Measurements from ENCODE around the gene EPB41L4A. TPM values are rescaled to one million over a fixed set of nuclear protein-coding genes. Genes with fewer than 3 reads are reported as not detected.

The EPB41L4A gene
- total and polyA plus RNA-seq, 2 experiments from 2014 or later, result 10.5 to 14.4 TPM

GRCh38 chr5:112263469-112263868, 155.6 kb downstream of the EPB41L4A start:
- no peak for DNase-seq (ENCODE audit: low read depth in 1 of 2, low spot score in 1 of 2)
- no peaks in the 10 kb centered on the region for H3K9me3 ChIP-seq (ENCODE audit: low read depth)
- peaks cover 4% of the 10 kb centered on the region for H3K4me1 ChIP-seq (ENCODE audit: low read depth)
- no peak overlapping the region for H3K27ac ChIP-seq
- no peak overlapping the region for H3K4me3 ChIP-seq
- H3K36me3 ChIP-seq, result no peaks in the 10 kb centered on the region
- no peaks in the 10 kb centered on the region for H3K27me3 ChIP-seq
- no peak for TF ChIP-seq CTCF (IDR thresholded peaks at IDR 0.05; ENCODE audit: low read depth, low read length)

GRCh38 chr5:112258571-112258970, 160.5 kb downstream of the EPB41L4A start:
- H3K4me1 ChIP-seq (ENCODE audit: low read depth), result peaks cover 6% of the 10 kb centered on the region
- H3K9me3 ChIP-seq (ENCODE audit: low read depth), result no peaks in the 10 kb centered on the region
- H3K4me3 ChIP-seq, result no peak overlapping the region
- no peaks in the 10 kb centered on the region for H3K36me3 ChIP-seq
- no peak for TF ChIP-seq CTCF (IDR thresholded peaks at IDR 0.05; ENCODE audit: low read depth, low read length)
- no peak for DNase-seq (ENCODE audit: low read depth in 1 of 2, low spot score in 1 of 2)
- no peaks in the 10 kb centered on the region for H3K27me3 ChIP-seq
- H3K27ac ChIP-seq, result no peak overlapping the region

- Histone ChIP-seq H3K4me1 (ENCODE audit: low read depth) (peaks cover 6% of the 10 kb centered on the region), H3K27me3 (no peaks in the 10 kb centered on the region)
- TF ChIP-seq CTCF (IDR thresholded peaks at IDR 0.05; ENCODE audit: low read depth, low read length), result no peak
Measured at GRCh38 chr5:112257976-112258375, 161.1 kb downstream of the EPB41L4A start.

GRCh38 chr5:112257005-112257404, 162.1 kb downstream of the EPB41L4A start:
- H3K27me3 ChIP-seq, result no peaks in the 10 kb centered on the region
- no peaks in the 10 kb centered on the region for H3K9me3 ChIP-seq (ENCODE audit: low read depth)
- peaks cover 6% of the 10 kb centered on the region for H3K4me1 ChIP-seq (ENCODE audit: low read depth)
- no peaks in the 10 kb centered on the region for H3K36me3 ChIP-seq
- no peak for DNase-seq (ENCODE audit: low read depth in 1 of 2, low spot score in 1 of 2)
- TF ChIP-seq CTCF (IDR thresholded peaks at IDR 0.05; ENCODE audit: low read depth, low read length), result no peak
- no peak overlapping the region for H3K27ac ChIP-seq
- no peak overlapping the region for H3K4me3 ChIP-seq

More at GRCh38 chr5:112257976-112258375, 161.1 kb downstream of the EPB41L4A start:
- no peak overlapping the region for H3K27ac ChIP-seq
- H3K36me3 ChIP-seq, result no peaks in the 10 kb centered on the region
- DNase-seq (ENCODE audit: low read depth in 1 of 2, low spot score in 1 of 2), result no peak
- H3K4me3 ChIP-seq, result no peak overlapping the region
- H3K9me3 ChIP-seq (ENCODE audit: low read depth), result no peaks in the 10 kb centered on the region

GRCh38 chr5:112254303-112254702, 164.8 kb downstream of the EPB41L4A start:
- Histone ChIP-seq H3K27ac (no peak overlapping the region), H3K4me3 (no peak overlapping the region), H3K9me3 (ENCODE audit: low read depth) (no peaks in the 10 kb centered on the region), H3K27me3 (no peaks in the 10 kb centered on the region), H3K4me1 (ENCODE audit: low read depth) (peaks cover 6% of the 10 kb centered on the region), H3K36me3 (no peaks in the 10 kb centered on the region)
- no peak for DNase-seq (ENCODE audit: low read depth in 1 of 2, low spot score in 1 of 2)
- TF ChIP-seq CTCF (IDR thresholded peaks at IDR 0.05; ENCODE audit: low read depth, low read length), result no peak

Data from cardiac muscle cell (in vitro differentiated cells and primary cell).